Tibial artery (tissue), 4 donors: ENCODE measurements around the gene SMURF1.
A peak's percentile ranks its signal among the peaks of the same experiment; 100 is the strongest.

Source experiments
- DNase-seq, 2 donors: peaks; one replicate each; pipeline ENCODE4 v3.0.0-alpha.2; 2019
- H3K27ac ChIP-seq, 2 donors: fragments of 200-600 bp; sonication (generic) in 1 of 2; 1 replicate in 1 of 2; 2 replicates in 1 of 2; pipeline ENCODE4 v1.5.1; 2018 to 2019; ENCODE audit warnings: mild to moderate bottlenecking in 1 of 2
- H3K27me3 ChIP-seq, 2 donors: fragments of 200-600 bp; sonication (generic) in 1 of 2; one replicate each; pipeline versions ENCODE4 v1.5.1 to v1.6.0; 2016 to 2019
- H3K36me3 ChIP-seq, 3 donors: fragments of 200-600 bp; sonication (generic) in 2 of 3; one replicate each; pipeline ENCODE4 v1.5.1; 2016 to 2019; ENCODE audit warnings: mild to moderate bottlenecking in 2 of 3
- H3K4me1 ChIP-seq, 4 donors: fragments of 200-600 bp; sonication (generic) in 2 of 4; 1 replicate in 3 of 4; 2 replicates in 1 of 4; pipeline ENCODE4 v1.5.1; 2016 to 2019
- H3K4me3 ChIP-seq, 2 donors: fragments of 200-600 bp; sonication (generic) in 1 of 2; 1 replicate in 1 of 2; 2 replicates in 1 of 2; pipeline ENCODE4 v1.5.1; 2018 to 2019; ENCODE audit warnings: mild to moderate bottlenecking in 2 of 2
- H3K9me3 ChIP-seq, 3 donors: fragments of 200-600 bp; sonication (generic) in 1 of 3; one replicate each; pipeline ENCODE4 v1.5.1; 2016 to 2019
- intact Hi-C: fragments of 100-400 bp; cut with DNase I; formaldehyde crosslinking; loops from one replicate; pipeline ENCODE4 v1.15.0; 2023; ENCODE audit warnings: low total_unique reads
- TF ChIP-seq, protein P1 (sequence below), 2 experiments: fragments of 200-600 bp in 1 of 2; fragments of 450-650 bp in 1 of 2; IDR thresholded peaks; one replicate each; pipeline ENCODE4 v1.5.1; 2017 to 2019; ENCODE audit warnings: antibody characterized with exemption in 2 of 2, mild to moderate bottlenecking in 1 of 2, moderate library complexity in 1 of 2

The SMURF1 gene

GRCh38 chr7:99039384-99039891, 104.5 kb downstream of the SMURF1 start:
- intact Hi-C loops = loop anchor here (10.0 kb wide), 1 partner anchor 375 kb away; no protein-coding TSS in a partner anchor
- Histone ChIP-seq H3K4me1 (peaks cover 0 to 72% (median 36%) of the 10 kb centered on the region in 4 donors), H3K9me3 (no peaks in the 10 kb centered on the region), H3K27ac (peak overlapping the region; percentile 82 to 92), H3K36me3 (peaks cover 44 to 90% (median 76%) of the 10 kb centered on the region in 3 donors), H3K27me3 (no peaks in the 10 kb centered on the region), H3K4me3 (no peak overlapping the region)
- TF ChIP-seq, protein P1, sequence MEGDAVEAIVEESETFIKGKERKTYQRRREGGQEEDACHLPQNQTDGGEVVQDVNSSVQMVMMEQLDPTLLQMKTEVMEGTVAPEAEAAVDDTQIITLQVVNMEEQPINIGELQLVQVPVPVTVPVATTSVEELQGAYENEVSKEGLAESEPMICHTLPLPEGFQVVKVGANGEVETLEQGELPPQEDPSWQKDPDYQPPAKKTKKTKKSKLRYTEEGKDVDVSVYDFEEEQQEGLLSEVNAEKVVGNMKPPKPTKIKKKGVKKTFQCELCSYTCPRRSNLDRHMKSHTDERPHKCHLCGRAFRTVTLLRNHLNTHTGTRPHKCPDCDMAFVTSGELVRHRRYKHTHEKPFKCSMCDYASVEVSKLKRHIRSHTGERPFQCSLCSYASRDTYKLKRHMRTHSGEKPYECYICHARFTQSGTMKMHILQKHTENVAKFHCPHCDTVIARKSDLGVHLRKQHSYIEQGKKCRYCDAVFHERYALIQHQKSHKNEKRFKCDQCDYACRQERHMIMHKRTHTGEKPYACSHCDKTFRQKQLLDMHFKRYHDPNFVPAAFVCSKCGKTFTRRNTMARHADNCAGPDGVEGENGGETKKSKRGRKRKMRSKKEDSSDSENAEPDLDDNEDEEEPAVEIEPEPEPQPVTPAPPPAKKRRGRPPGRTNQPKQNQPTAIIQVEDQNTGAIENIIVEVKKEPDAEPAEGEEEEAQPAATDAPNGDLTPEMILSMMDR (IDR thresholded peaks at IDR 0.05) = no peak
- DNase-seq = no peak

DNA sequence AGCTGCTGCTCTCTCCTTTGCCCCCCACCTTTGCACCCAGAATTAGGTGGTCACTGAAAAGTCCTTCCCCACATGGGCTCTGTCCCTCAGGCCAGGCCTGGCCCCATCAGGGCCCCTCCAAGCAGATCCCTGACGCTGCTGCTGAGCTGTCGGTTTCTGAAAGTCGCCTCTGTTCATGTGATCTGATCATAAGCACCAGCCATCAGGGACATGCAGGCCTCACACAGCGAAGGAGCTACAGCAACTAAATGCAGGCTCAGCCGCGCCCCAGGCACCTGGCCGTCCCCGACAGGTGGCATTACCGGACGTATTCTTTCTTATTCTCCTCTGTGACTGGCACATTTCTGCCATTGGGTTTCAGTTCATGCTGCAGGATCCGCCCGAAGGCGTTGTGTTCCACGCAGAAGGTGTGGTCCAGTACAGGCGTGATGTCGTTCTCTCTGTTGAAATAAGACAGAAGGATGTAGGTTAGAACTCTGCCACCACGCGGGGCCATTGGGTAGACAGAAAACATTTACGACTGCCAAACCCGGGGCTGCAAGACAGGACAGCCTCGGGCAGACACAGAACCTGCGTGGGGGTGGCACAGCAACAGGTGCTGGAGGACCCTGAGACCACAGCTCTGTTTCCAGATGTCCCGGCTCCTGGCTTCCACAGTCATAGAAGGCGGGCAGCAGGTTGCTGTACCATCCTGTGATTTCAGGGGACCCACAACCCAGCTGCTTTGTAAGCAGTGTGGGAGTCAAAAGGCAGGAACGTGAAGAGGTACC, 105.6 kb downstream of the SMURF1 start:
- intact Hi-C loops = loop anchor here (1.0 to 10.0 kb wide), 2 partner anchors 276 to 377 kb away; no protein-coding TSS in a partner anchor
- H3K9me3 ChIP-seq = no peaks in the 10 kb centered on the region
- TF ChIP-seq, protein P1 (IDR thresholded peaks at IDR 0.05) = no peak
- peaks cover 47 to 91% (median 77%) of the 10 kb centered on the region in 3 donors for H3K36me3 ChIP-seq
- H3K27me3 ChIP-seq = no peaks in the 10 kb centered on the region
- no peak for DNase-seq
- peak overlapping the region; percentile 82 to 92 for H3K27ac ChIP-seq
- H3K4me1 ChIP-seq = peaks cover 0 to 78% (median 39%) of the 10 kb centered on the region in 4 donors
- H3K4me3 ChIP-seq = no peak overlapping the region

- Histone ChIP-seq H3K4me1 (peaks cover 0 to 78% (median 36%) of the 10 kb centered on the region in 4 donors), H3K36me3 (peaks cover 56 to 95% (median 85%) of the 10 kb centered on the region in 3 donors), H3K27me3 (no peaks in the 10 kb centered on the region), H3K27ac (peak overlapping the region; percentile 82 to 92), H3K4me3 (no peak overlapping the region), H3K9me3 (no peaks in the 10 kb centered on the region)
- DNase-seq = no peak
- TF ChIP-seq, protein P1 (IDR thresholded peaks at IDR 0.05) = no peak
- intact Hi-C loops = loop anchor here (10.0 kb wide), 1 partner anchor 377 kb away; no protein-coding TSS in a partner anchor
Observed at GRCh38 chr7:99037327-99037940, 106.5 kb downstream of the SMURF1 start.

GRCh38 chr7:99036546-99037111, 107.3 kb downstream of the SMURF1 start:
- intact Hi-C loops = loop anchor here (10.0 kb wide), 1 partner anchor 378 kb away; no protein-coding TSS in a partner anchor
- Histone ChIP-seq H3K9me3 (no peaks in the 10 kb centered on the region), H3K36me3 (peaks cover 64 to 100% (median 87%) of the 10 kb centered on the region in 3 donors), H3K4me1 (peaks cover 0 to 78% (median 42%) of the 10 kb centered on the region in 4 donors), H3K27me3 (no peaks in the 10 kb centered on the region), H3K4me3 (no peak overlapping the region), H3K27ac (peak overlapping the region; percentile 82 to 92)
- peak; percentile 60 to 86 for DNase-seq
- TF ChIP-seq, protein P1 (IDR thresholded peaks at IDR 0.05) = peak; percentile 46 to 52
